GM10266 (cell line): Measurements from ENCODE around the gene DLG4.
"Not testable (repeated sequence)": the region's sequence is repeated elsewhere in the genome, so short reads cannot be mapped to it uniquely, and the experiment has no call there.

ENCODE experiments used
- DNase-seq: peaks from one replicate; pipeline ENCODE4 v3.0.0; 2012; ENCODE audit errors: extremely low spot score
- CTCF ChIP-seq: IDR thresholded peaks from 2 replicates; pipeline ENCODE4 v1.5.1; 2012; ENCODE audit warnings: mild to moderate bottlenecking, low read depth; ENCODE audit not compliant: control insufficient read depth, insufficient read depth; ENCODE audit errors: missing control alignments

DLG4 gene

GRCh38 chr17:7246779-7247178 is 27.1 kb upstream of the DLG4 start:
- TF ChIP-seq CTCF: no peak

GRCh38 chr17:7243838-7244237 is 24.2 kb upstream of the DLG4 start:
- not testable (repeated sequence) for DNase-seq

More at GRCh38 chr17:7246779-7247178, 27.1 kb upstream of the DLG4 start:
- DNase-seq: no peak

- DNase-seq: no peak
- no peak for TF ChIP-seq CTCF
Measured at GRCh38 chr17:7243453-7243729, 23.8 kb upstream of the DLG4 start.

GRCh38 chr17:7242717-7243452 is 23.2 kb upstream of the DLG4 start:
- TF ChIP-seq CTCF: peak; percentile 7
- DNase-seq: peak; percentile 92

GRCh38 chr17:7241783-7242716 is 22.4 kb upstream of the DLG4 start, which contains the start of gene GABARAP:
TSS of gene GABARAP (minus strand) at chr17:7242449. CDS start at chr17:7242330, 119 bp downstream.
- DNase-seq: peak; percentile 85

GRCh38 chr17:7241090-7241733 is 21.6 kb upstream of the DLG4 start:
- no peak for TF ChIP-seq CTCF
- DNase-seq: no peak

More at GRCh38 chr17:7241783-7242716, 22.4 kb upstream of the DLG4 start, which contains the start of gene GABARAP:
- TF ChIP-seq CTCF: no peak

- no peak for TF ChIP-seq CTCF
- no peak for DNase-seq
Measured at GRCh38 chr17:7240375-7240774, 20.7 kb upstream of the DLG4 start.
